ENCODE measurements around the gene IMPACT.
A peak's percentile ranks its signal among the peaks of the same experiment; 100 is the strongest.

IMPACT gene

DNA sequence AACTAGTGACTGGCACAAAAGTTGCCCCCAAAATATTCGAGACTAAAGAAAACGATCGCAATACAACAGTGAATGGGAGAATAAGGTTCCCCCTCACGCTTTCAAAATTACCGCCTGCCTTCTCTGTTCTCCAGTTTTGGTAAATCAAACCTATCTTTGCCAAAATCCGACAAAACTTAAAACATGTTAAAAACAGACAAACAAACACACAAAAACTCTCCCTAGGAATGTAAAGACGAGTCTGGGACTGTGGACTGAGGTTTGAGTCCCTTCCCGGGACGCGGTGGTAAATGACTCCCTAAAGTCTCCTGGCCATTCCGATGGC is 435 bp upstream of the IMPACT start:
- DNase-seq, result no peak

DNA sequence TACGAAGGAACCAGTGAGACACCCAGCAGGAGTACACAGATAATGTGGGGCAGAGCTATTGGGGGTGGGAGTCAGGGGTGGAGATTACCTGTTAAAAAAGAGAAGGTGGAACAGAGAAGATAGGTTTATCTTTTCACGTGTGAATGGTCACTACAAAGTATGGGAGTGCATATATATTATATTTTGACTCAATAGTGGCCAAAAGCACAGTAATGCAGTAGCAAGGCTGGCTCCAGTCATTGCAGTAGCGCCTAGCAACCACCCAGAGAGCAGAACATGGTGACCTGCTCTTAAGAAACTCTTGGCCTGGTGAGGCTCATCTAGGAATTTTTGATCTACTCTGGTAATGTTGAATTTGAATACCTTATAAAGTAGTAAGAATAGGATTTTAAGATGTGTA is 1.0 kb downstream of the IMPACT start:
- DNase-seq, result peak; percentile 14 to 15

DNA sequence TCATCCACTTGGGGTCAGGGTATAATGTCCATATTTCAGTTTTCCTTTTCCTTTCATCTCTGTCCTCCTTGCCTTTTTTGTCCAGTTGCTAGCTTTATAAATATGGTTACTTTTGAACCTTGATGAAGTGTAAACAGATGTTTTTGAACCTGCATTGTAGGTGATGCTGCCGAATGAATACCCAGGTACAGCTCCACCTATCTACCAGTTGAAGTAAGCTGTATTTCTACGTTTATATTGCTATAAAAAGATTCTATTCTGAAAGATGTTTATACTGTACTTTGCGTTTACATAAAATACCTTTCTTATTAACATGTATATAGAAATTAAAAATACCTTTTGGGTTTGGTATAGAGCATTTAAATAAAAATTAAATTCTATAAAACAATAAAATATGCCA is 2.2 kb downstream of the IMPACT start:
- no peak for DNase-seq

DNA sequence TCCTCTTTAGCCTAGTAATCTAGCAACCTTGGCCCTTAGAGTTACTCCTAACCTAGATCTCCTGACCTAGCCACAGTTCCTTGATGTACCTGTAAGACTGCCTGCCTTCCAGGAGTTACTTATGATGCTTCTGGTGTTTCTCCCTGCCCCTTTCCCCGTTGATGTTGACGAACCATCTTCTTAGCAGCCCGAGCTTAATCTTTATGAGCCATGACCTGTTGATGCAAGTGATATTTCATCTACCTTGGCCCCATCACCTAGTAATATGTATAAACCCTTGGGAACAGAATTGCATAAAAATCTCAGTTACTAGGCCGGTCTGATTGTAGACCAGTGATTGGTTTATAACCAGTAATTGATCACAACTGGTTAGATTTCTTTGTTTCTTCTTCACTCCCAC is 2.7 kb downstream of the IMPACT start:
- DNase-seq, result no peak

DNA sequence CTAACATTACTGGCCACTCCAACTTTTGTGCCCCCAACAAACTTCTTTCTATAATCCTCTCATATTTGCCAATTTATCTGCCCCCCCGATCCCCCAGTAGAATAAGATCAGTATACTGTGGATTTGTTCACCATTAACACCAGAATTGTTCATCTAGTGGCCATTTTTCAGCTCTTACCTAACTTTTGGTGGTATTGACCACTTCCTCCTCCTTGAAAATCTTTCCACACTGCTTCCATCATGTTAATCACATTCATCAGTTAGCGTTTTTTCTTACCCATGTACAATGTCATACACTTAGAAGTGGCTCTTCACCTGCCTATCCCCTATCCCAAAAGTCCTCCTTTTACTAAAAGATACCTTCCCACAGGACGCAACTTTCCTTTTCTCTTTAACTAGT is 6.1 kb downstream of the IMPACT start:
- DNase-seq, result no peak

DNA sequence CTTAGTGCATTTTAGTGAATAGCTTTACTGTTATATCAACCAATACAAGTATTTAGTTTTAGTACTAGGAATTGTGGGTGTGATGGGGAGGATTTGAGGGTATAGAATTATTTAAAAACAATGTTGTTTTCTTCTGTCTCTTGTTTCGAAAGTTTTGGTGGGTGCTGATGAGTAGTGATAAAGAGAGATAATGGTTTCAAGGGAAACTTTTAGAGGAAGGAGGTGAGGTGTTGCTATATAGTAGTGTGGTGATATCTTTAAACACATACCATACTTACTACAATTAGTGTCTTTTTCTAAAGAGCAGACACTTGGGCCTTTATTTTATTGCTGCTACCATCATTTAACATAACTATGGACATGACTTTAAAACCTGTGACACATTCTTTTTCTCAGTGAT is 10.5 kb downstream of the IMPACT start:
- no peak for DNase-seq

DNA sequence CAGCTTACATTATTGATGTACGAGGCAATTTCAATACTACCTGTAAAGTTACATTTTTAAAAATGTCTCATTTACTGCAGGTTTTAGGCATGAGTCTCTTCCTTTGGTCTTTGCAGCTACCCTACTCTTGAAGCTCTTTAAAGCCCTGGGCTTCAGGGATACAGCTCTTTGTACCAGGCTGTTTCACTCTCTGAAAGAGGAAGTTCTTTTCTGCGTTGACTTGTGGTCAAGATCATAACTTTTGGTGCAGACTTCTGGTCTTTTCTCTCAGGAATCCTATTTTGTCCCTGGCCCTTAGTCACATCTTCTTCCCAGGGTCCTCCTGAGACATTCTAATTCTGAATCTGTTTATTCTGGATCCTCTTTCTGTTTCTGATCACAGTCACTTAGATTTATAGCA is 17.4 kb downstream of the IMPACT start:
- no peak for DNase-seq

DNA sequence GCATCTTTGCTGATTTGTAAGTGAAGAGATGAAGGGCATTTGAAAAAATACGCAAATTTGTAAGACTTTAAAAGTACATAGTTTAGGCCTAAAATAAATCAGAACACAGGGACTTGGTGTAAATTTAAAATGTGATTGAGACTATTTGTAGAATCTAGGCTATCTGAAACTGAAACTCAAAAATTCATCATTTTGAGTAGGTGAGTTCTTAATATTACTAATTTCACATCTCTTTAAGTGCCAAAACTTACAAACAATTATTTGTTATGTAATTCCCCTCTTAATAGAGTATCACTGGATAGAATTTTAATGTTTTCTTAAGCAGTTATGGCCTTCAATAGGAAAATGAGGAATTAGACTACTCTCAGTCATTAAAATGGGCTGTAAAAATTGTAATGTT is 20.0 kb downstream of the IMPACT start:
- no peak for DNase-seq

DNA sequence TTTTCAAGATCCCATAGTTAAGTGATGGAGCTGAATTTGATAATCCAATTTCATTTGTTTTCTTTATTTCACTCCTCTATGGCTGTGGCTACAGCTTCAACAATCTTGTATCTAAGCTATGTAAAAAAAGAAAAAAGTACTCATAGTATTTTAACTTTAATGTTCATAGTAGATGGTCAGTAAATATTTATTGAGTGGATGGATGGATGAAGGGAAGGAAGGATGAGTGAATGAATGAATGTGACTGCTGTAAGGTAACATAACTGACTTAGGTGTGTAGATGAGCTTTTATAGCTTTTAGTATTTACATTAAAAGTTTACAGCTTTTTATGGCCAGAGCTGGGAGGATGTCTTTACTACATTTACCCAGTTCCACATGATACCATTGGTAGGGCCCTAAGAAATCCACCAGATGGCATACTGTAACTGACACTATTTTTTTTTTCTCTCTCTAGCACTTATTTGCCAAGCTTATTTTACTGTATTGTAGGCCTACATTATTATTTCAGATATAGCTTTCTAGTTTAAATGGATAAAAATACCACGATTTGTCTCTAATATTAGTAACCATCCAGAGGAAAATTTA is 20.6 kb downstream of the IMPACT start:
- no peak for DNase-seq

DNA sequence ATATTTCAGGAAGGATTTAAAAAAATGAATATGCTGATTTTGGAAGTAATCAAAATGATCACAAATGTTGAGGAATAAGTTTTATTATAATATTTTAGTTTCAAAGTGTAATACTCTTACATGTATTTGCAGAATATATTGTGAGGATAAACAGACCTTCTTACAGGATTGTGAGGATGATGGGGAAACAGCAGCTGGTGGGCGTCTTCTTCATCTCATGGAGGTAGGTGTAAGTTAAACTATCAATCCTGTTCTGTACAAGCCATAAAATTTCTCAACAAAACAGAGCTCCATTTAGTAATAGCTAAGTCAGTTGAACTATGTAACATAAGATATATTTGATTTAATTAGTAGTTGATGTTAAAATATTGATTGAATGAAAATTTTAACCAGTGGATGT is 21.5 kb downstream of the IMPACT start:
- DNase-seq, result no peak

DNA sequence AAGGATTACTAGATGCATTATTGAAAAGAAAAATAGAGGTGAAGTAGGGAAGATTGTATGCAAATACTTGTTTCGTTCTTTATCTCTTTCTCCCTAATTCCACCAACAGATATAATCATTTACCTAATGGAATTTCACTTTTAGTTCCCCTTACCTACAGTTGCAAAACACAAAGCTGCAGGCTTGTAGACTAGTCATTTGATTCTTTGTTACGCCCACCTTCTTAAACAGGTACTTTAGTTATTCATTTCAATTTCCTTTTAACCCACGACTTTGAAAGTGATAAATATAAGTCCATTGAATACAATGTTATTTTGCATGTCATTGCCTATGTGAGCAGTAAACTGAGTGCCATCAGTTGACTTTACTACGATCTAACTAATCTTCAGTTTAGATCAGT is 30.1 kb downstream of the IMPACT start:
- no peak for DNase-seq

DNA sequence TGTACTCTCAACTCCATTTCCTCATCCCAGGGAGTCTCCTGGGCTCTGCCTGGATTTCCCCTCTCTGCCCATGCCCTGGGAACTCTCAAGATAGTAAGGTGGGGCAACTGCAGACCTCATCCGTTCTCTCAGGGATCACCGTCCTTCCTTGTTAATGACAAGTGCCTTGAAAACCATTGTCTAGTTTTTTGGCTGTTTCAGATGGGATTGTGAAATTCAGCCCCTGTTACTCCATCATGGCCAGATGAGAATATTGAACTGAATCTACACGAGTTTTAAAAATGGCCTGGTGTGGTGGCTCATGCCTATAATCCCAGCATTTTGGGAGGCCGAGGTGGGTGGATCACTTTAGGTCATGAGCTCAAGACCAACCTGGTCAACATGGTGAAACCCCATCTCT is 33.3 kb downstream of the IMPACT start:
- DNase-seq, result no peak

DNA sequence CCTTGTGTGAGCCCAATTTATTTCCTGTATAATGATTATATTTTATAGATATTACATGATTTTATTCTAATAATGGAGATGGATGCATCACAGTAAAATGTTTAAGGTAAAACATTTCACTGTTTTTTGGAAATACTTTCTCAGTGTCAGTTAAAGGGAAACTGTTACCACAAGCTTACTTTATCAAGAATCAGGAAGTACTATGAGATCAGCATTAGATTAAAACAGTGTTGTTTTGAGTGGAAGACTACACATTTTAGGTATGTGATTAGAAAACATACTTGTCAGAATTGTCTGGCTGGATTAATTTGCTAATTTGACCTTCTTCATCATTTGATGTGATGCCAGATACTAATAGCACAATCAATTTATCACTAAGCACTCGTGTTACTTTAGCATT is 33.9 kb downstream of the IMPACT start, which contains the start of gene HRH4:
Gene HRH4, plus strand, starts transcription at position 250 of the 400 bp plus-strand sequence. Its CDS starts 92 bp downstream, at position 342.
- no peak for DNase-seq

DNA sequence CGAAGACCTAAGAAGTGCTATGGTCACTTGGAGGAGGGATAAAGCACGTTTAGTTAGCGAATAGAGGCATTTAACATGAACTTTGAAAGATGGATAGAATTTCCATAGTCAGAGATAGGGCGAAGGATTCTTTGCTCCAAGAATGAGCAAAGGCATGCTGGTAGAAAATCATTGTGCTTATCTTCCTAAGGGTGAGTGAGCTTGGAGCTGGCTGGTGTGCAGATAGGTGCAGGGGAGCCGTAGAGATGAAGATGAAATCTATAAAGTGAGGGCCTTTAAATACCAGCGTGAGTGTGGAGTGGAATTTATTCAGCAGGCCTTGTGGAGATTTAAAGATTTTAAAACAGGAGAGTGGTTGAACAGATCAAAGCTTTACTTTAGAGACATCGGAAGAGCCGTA is 35.5 kb downstream of the IMPACT start:
- no peak for DNase-seq

DNA sequence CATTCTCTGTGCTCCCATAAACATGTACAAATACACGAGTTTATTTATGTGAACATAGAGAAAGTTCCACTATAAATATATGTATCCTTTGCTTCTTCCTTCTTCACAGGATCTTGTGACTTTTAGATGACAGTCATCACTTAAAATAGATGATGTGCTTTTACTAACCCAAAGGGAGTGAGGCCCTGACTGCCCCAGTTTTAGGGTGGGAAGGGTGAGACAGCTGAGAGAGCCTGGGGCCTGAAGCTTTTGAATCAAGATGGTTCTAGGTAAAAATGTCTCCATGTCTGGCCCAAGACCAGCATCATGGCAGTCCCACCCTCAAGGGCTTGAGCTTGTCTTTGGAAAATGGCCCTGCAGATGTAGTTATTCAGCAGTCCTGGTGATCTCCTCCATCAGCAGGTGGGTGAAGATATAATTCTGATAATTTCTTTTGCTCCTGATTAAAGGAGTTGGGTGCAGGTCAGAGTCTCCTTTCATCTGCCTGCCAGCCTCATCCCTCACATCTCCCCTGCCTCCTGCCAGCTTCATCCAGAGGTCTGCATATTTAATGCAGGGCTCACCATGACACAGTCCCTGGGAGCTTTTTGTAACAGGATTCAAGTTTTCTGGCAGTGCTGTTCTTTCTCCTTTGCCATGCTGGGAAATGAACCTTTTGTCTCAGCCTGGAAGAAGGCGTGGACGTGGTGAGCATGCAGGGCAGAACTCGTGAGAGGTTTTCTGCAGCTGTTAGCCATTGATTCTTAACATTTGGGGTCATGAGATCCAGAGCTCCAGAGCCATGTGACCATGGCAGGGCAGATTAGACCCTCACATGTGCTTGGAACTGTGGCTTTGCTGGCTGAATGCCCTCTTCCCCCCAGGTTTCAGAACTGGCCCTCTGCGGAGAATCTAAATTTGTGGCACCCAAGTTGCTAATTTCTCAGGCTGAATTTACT is 36.6 kb downstream of the IMPACT start:
- no peak for DNase-seq

DNA sequence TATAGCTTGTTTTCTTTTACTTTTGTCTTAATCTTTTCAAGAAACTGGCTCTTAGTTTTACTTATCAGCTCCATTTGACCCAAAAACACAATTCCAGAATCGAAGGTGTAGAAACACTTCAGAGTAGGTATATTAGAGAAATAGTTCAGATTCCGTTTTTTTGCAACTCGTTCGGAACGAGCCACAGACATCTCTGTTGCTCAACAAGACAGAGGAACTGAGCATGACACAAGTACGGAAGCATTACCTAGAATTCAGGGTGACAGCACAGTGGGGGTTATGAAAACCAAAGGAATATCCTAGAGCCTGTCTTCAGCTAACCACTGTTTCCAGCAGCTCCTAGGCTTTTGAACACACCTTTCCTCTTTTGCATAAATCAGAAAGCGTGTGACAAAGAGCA is 39.0 kb downstream of the IMPACT start:
- no peak for DNase-seq

DNA sequence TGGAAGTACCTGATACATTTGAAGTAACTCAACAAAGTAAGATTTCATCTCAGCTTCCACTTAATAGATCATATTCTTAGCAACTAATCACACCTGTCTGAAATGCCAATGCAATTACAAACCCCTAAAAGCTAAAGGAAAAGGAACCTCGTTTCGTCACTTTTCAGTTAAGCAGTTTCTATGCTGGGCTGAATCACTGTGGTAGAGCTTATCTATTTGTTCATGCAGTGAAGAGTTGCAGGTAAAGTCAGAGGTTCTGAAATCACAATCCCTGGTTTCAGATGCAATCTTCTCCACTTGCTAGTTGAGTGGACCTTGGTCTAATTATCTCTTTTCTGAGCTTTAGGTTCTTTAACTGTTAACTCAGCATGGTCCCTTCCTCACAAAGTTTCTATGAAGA is 40.3 kb downstream of the IMPACT start:
- DNase-seq, result no peak

DNA sequence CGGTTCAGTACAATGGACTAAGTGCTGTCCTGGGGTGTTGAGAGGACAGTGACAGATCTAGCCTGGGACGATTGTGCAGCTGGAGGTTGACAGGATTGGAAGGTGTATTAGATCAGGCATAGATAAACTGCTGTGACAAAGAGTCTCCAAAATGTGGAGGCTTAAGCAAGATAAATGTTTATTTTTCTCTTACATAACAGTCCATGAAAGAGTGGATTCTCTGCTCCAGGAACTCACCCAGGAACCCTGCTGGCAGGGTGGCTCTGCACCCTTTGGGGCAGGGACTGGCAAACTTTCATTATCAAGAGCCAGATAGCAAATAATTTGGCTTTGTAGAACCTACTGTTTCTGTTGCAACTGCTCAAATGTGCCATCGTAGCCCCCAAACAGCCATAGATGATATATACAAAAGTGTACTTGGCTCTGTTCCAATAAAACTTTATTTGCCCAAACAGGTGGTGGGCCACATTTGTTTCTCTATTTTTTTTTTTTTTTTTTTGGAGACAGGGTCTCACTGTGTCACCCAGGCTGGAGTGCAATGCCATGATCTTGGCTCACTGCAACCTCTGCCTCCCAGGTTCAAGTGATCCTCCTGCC is 43.6 kb downstream of the IMPACT start:
- no peak for DNase-seq

DNA sequence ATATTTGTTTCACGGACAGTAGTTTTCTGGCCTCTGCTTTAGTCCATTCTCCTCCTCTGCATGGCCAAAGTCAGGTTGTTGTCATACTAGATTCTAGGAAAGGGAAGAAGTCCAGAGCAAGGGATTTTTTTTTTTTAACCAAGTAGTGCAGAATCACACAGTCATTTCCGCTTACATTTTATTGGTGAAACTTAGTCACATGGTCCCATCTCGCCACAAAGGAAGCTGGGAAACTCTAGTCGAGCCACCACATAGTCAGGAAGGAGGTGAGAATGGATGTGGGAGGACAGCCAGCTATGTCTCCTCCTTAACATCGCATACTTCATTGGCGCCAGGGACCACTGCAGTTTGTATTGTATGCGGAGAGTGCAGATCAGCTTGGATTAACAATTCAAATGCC is 44.3 kb downstream of the IMPACT start:
- DNase-seq, result no peak

DNA sequence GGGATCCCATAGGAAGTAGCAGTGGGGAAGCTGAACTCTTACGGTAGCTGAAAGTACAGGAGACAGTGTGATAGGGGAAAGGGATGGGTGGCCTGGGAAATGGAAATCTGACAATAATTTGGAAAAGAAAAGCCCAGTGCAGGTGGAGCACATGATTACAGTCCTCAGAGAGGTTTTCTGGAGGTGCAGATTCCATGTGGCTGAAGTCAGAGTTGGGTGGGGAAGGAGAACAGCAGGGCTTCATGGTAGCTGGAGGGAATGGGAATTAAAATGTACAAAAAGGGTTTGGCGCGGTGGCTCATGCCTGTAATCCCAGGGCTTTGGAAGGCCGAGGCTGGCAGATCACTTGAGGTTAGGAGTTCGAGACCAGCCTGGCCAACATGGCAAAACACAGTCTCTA is 46.1 kb downstream of the IMPACT start:
- no peak for DNase-seq

DNA sequence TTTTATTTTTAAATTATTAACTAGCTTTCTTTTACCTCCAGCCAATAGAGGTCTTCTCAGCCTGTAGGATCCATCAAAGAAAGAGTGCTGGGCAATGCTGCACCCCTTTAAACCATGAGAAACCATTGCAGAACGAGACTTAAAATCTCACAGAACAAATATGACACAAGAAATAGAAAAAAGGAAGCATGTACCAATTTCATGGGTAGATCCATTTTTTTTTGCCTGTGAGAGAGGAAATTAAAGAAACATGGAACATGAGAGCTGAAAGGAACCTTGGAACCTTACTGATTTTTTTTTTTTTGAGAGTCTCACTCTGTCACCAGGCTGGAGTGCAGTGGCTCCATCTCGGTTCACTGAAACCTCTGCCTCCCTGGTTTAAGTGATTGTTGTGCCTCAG is 47.9 kb downstream of the IMPACT start:
- no peak for DNase-seq

DNA sequence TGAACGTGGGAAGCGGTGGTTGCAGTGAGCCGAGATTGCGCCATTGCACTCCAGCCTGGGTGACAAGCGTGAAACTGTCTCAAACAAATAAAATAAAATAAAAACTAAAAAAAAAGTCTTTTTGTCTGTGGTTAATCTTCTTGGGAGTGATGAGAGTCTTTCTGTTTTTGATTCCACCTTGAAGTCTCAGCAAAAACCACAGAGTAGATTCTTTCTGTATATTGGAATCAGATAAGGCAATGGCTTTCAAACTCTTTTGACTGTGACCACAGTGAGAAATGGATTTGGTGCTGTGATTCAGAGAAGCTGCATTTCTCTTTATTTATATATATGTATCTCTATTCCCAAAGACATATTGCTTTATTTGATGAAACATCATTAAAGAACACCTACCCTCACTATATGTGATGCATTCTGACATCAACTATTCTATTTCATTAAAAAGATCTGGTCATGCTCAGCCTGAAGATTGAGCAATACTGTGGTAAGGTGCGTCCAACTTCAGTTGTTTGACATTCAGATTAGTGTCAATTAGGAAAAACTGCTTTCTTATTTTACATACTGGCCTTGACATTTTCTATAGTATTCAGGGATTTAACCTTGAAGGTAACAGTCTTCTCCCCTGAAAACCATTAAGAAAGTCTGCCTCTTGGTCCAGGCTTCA is 49.6 kb downstream of the IMPACT start:
- DNase-seq, result no peak

DNA sequence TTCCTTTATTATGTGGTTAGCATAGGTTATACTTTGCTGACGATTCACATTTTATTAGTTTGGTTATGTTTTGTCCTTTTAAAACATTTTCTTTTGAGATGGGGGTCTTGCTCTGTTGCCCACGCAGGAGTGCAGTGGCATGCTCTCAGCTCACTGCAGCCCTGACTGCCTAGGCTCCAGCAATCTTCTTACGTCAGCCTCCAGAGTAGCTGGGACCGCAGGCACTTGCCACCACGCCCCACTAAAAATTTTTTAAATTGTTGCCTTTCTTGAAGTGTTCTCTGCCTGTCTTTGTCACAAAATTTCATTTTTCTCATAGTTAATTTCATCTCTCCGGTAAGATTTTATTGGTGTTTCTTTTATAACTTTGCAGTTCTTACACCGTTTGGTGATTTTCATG is 52.9 kb downstream of the IMPACT start:
- DNase-seq, result no peak

DNA sequence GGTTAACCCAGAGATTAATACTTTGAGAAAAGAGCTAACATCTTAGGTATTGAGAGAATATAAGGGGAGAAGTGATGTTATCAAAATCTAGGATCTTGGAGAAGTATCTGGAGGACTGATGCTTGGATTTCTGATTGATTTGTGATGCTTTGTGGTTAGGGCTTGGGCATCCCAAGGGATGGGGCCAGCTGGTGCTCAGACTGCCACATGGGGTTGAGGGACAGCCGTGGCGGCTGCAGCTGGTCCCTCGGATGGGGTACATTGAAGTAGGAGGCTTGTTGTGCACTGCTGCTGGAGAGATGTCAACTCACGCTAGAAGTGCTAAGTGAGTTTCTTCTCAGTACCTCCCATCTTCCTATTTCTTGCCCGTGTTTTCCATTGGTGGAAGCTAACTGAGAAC is 56.4 kb downstream of the IMPACT start:
- no peak for DNase-seq

Measured in SHP77 (cell line).